T47D (cell line): ENCODE data around the gene TEPSIN.

ENCODE experiments used
- DNase-seq, 2 experiments: peaks; one replicate each; pipeline versions ENCODE4 v3.0.0 to v3.0.0-alpha.2; 2011 to 2012; ENCODE audit warnings: low read depth in 1 of 2, low spot score in 1 of 2
- JUND ChIP-seq: IDR thresholded peaks from 2 replicates; pipeline ENCODE4 v1.6.1; 2012; ENCODE audit warnings: low read depth
- in situ Hi-C: cut with HindIII; loops from 2 replicates; pipeline ENCODE4 v1.10.0; 2016; ENCODE audit warnings: low sequenced_read_pairs, low pct_unique_long_range_greater_than_20kb

TEPSIN gene

GRCh38 chr17:81182596-81182995 is 56.3 kb downstream of the TEPSIN start:
- in situ Hi-C loops = no loop called here
- no peak for TF ChIP-seq JUND
- DNase-seq = no peak

- no peak for TF ChIP-seq JUND
- in situ Hi-C loops = no loop called here
- DNase-seq = no peak
Measured at GRCh38 chr17:81181811-81182185, 57.1 kb downstream of the TEPSIN start.

- no peak for DNase-seq
- no peak for TF ChIP-seq JUND
- in situ Hi-C loops = no loop called here
Measured at GRCh38 chr17:81180836-81181810, 57.7 kb downstream of the TEPSIN start.

- DNase-seq = no peak
- in situ Hi-C loops = no loop called here
- TF ChIP-seq JUND = no peak
Measured at GRCh38 chr17:81179861-81180260, 59.0 kb downstream of the TEPSIN start.

GRCh38 chr17:81179220-81179619 is 59.6 kb downstream of the TEPSIN start:
- no peak for TF ChIP-seq JUND
- DNase-seq = no peak
- in situ Hi-C loops = no loop called here
